HEK293 (cell line): ENCODE measurements around the gene MARK4.

ENCODE experiments used
- BCL11B ChIP-seq: fragments of 450-650 bp; formaldehyde crosslinking; IDR thresholded peaks from 2 replicates; pipeline ENCODE4 v1.5.1; 2016; ENCODE audit warnings: low read depth, missing biosample characterization, missing genetic modification characterization
- CTCF ChIP-seq: fragments of 450-650 bp; formaldehyde crosslinking; IDR thresholded peaks from 2 replicates; pipeline ENCODE4 v1.5.1; 2016; ENCODE audit warnings: missing biosample characterization, missing genetic modification characterization
- ZNF138 ChIP-seq: fragments of 450-650 bp; formaldehyde crosslinking; IDR thresholded peaks from 2 replicates; pipeline ENCODE4 v1.5.1; 2016; ENCODE audit warnings: missing biosample characterization, missing genetic modification characterization, borderline replicate concordance
- ZNF571 ChIP-seq: fragments of 450-650 bp; formaldehyde crosslinking; IDR thresholded peaks from 2 replicates; pipeline ENCODE4 v1.5.0; 2017; ENCODE audit warnings: missing biosample characterization, missing genetic modification characterization
- ZNF76 ChIP-seq: fragments of 450-650 bp; formaldehyde crosslinking; IDR thresholded peaks from 2 replicates; pipeline ENCODE4; 2016; ENCODE audit warnings: low read depth, missing biosample characterization, missing genetic modification characterization, borderline replicate concordance
- TF ChIP-seq, protein P1 (sequence below): fragments of 450-650 bp; formaldehyde crosslinking; IDR thresholded peaks from 2 replicates; pipeline ENCODE4 v1.5.0; 2017; ENCODE audit warnings: missing biosample characterization, missing genetic modification characterization, borderline replicate concordance
- TF ChIP-seq, protein P2 (sequence below): fragments of 450-650 bp; formaldehyde crosslinking; IDR thresholded peaks from 2 replicates; pipeline ENCODE4 v1.5.1; 2016; ENCODE audit warnings: missing biosample characterization, missing genetic modification characterization, borderline replicate concordance
- TF ChIP-seq, protein P3 (sequence below): fragments of 450-650 bp; formaldehyde crosslinking; optimal IDR thresholded peaks from 2 replicates; pipeline ENCODE3; 2016; ENCODE audit warnings: missing biosample characterization, mild to moderate bottlenecking, missing genetic modification characterization
- TF ChIP-seq, protein P4 (sequence below): fragments of 450-650 bp; formaldehyde crosslinking; IDR thresholded peaks from 2 replicates; pipeline ENCODE4 v1.5.1; 2016; ENCODE audit warnings: missing biosample characterization, missing genetic modification characterization

GRCh38 chr19:45348367-45349125, 97.5 kb downstream of the MARK4 start:
- TF ChIP-seq ZNF571 (tag by site-specific recombination) (no peak), CTCF (no peak), ZNF76 (tag by site-specific recombination) (no peak), BCL11B (tag by site-specific recombination) (no peak), ZNF138 (tag by site-specific recombination) (no peak)
- TF ChIP-seq, protein P1, sequence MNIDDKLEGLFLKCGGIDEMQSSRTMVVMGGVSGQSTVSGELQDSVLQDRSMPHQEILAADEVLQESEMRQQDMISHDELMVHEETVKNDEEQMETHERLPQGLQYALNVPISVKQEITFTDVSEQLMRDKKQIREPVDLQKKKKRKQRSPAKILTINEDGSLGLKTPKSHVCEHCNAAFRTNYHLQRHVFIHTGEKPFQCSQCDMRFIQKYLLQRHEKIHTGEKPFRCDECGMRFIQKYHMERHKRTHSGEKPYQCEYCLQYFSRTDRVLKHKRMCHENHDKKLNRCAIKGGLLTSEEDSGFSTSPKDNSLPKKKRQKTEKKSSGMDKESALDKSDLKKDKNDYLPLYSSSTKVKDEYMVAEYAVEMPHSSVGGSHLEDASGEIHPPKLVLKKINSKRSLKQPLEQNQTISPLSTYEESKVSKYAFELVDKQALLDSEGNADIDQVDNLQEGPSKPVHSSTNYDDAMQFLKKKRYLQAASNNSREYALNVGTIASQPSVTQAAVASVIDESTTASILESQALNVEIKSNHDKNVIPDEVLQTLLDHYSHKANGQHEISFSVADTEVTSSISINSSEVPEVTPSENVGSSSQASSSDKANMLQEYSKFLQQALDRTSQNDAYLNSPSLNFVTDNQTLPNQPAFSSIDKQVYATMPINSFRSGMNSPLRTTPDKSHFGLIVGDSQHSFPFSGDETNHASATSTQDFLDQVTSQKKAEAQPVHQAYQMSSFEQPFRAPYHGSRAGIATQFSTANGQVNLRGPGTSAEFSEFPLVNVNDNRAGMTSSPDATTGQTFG (tag by site-specific recombination) = no peak
- TF ChIP-seq, protein P2, sequence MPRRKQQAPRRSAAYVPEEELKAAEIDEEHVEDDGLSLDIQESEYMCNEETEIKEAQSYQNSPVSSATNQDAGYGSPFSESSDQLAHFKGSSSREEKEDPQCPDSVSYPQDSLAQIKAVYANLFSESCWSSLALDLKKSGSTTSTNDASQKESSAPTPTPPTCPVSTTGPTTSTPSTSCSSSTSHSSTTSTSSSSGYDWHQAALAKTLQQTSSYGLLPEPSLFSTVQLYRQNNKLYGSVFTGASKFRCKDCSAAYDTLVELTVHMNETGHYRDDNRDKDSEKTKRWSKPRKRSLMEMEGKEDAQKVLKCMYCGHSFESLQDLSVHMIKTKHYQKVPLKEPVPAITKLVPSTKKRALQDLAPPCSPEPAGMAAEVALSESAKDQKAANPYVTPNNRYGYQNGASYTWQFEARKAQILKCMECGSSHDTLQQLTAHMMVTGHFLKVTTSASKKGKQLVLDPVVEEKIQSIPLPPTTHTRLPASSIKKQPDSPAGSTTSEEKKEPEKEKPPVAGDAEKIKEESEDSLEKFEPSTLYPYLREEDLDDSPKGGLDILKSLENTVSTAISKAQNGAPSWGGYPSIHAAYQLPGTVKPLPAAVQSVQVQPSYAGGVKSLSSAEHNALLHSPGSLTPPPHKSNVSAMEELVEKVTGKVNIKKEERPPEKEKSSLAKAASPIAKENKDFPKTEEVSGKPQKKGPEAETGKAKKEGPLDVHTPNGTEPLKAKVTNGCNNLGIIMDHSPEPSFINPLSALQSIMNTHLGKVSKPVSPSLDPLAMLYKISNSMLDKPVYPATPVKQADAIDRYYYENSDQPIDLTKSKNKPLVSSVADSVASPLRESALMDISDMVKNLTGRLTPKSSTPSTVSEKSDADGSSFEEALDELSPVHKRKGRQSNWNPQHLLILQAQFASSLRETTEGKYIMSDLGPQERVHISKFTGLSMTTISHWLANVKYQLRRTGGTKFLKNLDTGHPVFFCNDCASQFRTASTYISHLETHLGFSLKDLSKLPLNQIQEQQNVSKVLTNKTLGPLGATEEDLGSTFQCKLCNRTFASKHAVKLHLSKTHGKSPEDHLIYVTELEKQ (tag by site-specific recombination) = no peak
- TF ChIP-seq, protein P3, sequence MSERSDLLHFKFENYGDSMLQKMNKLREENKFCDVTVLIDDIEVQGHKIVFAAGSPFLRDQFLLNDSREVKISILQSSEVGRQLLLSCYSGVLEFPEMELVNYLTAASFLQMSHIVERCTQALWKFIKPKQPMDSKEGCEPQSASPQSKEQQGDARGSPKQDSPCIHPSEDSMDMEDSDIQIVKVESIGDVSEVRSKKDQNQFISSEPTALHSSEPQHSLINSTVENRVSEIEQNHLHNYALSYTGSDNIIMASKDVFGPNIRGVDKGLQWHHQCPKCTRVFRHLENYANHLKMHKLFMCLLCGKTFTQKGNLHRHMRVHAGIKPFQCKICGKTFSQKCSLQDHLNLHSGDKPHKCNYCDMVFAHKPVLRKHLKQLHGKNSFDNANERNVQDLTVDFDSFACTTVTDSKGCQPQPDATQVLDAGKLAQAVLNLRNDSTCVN (tag by site-specific recombination) = no peak
- TF ChIP-seq, protein P4, sequence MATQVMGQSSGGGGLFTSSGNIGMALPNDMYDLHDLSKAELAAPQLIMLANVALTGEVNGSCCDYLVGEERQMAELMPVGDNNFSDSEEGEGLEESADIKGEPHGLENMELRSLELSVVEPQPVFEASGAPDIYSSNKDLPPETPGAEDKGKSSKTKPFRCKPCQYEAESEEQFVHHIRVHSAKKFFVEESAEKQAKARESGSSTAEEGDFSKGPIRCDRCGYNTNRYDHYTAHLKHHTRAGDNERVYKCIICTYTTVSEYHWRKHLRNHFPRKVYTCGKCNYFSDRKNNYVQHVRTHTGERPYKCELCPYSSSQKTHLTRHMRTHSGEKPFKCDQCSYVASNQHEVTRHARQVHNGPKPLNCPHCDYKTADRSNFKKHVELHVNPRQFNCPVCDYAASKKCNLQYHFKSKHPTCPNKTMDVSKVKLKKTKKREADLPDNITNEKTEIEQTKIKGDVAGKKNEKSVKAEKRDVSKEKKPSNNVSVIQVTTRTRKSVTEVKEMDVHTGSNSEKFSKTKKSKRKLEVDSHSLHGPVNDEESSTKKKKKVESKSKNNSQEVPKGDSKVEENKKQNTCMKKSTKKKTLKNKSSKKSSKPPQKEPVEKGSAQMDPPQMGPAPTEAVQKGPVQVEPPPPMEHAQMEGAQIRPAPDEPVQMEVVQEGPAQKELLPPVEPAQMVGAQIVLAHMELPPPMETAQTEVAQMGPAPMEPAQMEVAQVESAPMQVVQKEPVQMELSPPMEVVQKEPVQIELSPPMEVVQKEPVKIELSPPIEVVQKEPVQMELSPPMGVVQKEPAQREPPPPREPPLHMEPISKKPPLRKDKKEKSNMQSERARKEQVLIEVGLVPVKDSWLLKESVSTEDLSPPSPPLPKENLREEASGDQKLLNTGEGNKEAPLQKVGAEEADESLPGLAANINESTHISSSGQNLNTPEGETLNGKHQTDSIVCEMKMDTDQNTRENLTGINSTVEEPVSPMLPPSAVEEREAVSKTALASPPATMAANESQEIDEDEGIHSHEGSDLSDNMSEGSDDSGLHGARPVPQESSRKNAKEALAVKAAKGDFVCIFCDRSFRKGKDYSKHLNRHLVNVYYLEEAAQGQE (tag by site-specific recombination) = no peak
